Umbilical cord (tissue), 2 donors: Measurements from ENCODE around the gene CCDC7. TPM values are rescaled to one million over a fixed set of nuclear protein-coding genes. Genes with fewer than 3 reads are reported as not detected.
A peak's percentile ranks its signal among the peaks of the same experiment; 100 is the strongest.
"Not testable (repeated sequence)": the region's sequence is repeated elsewhere in the genome, so short reads cannot be mapped to it uniquely, and the experiment has no call there.

Experiments used
- DNase-seq: peaks from one replicate; pipeline ENCODE4 v3.0.0-alpha.2; 2015; ENCODE audit warnings: low spot score
- total RNA-seq: library from RNA; depleted of rRNA; stranded (reverse); fragments of >200 nt; gene quantifications from one replicate; pipeline ENCODE4 v1.2.3, GENCODE V29; 2014; ENCODE audit warnings: low replicate concordance; ENCODE audit not compliant: insufficient read depth

CCDC7 gene
- total RNA-seq, 1 donor from 2014 or later: 85.0 TPM

- DNase-seq: no peak
Measured at GRCh38 chr10:32687546-32687945, 241.6 kb downstream of the CCDC7 start.

DNA sequence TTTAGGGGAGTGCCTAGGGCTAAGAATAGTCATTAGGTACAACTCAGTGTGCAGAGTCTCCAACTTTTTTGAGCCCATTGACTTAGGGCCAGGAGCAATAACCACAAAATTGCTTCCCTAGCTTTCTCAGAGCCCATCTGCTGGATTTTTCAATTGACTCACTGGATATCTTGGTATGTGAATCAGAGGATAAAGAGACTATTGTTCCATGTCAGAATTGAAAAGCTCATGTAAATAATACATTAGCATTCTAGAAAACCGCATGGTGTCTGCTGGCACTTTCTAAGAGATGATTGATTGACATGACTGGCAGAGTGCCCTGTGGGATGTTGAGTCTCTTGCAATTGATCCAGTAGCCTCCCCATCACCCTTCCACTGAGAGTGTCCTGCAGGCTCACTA lies 246.2 kb downstream of the CCDC7 start:
- DNase-seq: no peak

GRCh38 chr10:32693441-32693979 lies 247.6 kb downstream of the CCDC7 start:
- DNase-seq: no peak

DNA sequence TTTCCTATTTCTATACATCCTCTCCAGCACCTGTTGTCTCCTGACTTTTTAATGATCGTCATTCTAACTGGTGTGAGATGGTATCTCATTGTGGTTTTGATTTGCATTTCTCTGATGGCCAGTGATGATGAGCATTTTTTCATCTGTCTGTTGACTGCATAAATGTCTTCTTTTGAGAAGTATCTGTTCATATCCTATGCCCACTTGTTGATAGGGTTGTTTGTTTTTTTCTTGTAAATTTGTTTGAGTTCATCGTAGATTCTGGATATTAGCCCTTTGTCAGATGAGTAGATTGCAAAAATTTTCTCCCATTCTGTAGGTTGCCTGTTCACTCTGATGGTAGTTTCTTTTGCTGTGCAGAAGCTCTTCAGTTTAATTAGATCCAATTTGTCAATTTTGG lies 253.7 kb downstream of the CCDC7 start:
- DNase-seq: not testable (repeated sequence)

GRCh38 chr10:32713560-32713959 lies 267.6 kb downstream of the CCDC7 start:
- no peak for DNase-seq

DNA sequence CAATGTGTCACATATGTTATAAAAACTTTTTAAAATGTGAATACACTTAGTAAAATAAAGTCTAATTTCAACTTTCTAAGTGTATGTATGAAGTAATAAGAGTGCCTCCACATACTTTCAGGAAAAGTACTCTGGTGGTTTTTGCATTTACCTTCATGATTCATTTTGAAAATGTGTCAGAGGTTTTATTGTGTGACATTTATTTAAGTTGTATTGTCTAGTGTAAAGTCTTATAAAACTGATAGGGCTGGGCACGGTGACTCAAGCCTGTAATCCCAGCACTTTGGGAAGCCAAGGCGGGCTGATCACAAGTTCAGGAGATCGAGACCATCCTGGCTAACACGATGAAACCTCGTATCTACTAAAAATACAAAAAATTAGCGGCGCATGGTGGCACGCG lies 285.6 kb downstream of the CCDC7 start:
- DNase-seq: no peak

- no peak for DNase-seq
Measured at GRCh38 chr10:32738958-32739357, 293.0 kb downstream of the CCDC7 start.

DNA sequence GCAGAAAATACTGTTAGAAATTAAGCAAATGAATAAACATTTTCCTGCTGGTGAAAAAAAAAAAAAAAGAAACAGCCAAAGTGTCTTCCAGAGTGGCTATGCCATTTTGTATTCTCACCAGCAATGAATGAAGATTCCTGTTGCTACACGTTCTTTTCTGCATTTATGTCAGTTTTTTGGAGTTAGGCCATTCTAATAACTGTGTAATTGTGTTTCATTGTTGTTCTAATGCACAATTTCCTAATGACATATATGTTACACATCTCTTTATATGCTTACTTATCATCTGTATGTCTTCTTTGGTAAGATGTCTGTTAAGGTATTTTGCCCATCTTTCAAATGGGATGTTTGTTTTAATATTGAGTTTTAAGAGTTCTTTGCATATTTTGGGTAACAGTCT lies 298.4 kb downstream of the CCDC7 start:
- no peak for DNase-seq

DNA sequence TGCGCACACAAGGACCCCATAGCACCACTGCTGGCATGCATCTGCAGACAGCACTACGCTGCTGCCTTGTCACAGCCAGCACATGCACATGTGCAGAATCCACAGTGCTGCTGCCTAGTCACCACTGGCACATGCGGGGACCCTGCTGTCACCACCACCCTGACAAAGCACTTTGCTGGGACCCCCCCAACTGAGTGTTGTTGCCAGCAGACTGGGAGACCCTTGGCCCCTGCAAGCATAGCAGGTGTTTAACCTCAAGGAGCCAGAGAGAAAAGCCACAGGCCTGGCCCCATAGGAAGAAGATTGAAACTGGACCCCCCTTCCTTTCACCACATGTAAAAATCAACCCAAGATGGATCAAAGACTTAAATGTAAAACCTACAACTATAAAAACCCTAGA lies 300.9 kb downstream of the CCDC7 start:
- DNase-seq: no peak

GRCh38 chr10:32751582-32751981 lies 305.6 kb downstream of the CCDC7 start:
- DNase-seq: no peak

DNA sequence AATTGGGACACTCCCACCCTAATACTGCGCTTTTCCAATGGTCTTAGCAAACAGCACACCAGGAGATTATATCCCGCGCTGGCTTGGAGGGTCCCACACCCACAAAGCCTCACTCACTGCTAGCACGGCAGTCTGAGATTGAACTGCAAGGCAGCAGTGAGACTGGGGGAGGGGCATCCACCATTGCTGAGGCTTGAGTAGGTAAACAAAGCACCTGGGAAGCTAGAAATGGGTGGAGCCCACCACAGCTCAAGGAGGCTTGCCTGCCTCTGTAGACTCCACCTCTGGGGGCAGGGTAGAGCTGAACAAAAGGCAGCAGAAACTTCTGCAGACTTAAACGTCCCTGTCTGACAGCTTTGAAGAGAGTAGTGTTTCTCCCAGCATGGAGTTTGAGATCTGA lies 309.0 kb downstream of the CCDC7 start:
- DNase-seq: not testable (repeated sequence)

GRCh38 chr10:32771217-32771616 lies 325.3 kb downstream of the CCDC7 start:
- DNase-seq: no peak

DNA sequence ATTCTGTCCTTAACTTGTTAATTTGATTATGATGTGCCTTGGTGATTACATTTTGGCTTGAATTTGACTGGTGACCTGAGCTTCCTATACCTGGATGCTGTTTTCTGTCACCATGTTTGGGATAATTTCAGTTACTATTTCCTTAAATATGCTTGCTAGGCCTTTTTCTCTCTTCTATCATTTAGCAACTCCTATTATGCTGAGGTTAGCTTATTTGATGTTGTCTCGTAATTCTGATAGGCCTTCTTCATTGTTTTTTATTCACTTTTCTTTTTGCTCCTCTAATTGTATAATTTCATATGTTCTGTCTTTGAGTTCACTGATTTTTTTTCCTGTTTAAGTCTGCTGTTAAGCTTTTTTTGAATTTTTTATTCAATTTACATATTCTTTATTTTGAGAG lies 327.2 kb downstream of the CCDC7 start:
- no peak for DNase-seq

GRCh38 chr10:32786968-32787367 lies 341.0 kb downstream of the CCDC7 start:
- DNase-seq: no peak

- no peak for DNase-seq
Measured at GRCh38 chr10:32787690-32788284, 341.8 kb downstream of the CCDC7 start.

DNA sequence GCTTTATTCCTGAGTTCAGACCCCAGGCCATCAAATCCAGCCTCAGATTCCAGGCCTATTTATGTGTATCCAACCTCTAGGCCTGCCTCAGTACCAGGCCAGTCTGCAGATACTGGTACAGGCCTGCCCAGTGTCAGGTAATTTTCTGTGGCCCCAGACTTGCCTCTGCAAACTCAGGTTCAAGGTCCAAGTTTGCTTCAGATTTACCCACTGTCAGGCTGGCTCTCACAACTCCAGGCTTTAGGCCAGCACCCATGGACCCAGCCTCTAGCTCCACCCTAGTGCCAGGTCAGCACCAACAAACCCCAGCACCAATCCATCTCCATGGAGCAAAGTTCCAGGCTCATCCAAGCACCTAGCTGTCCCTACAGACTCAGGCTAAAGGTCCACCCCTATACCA lies 342.4 kb downstream of the CCDC7 start:
- no peak for DNase-seq

- no peak for DNase-seq
Measured at GRCh38 chr10:32790483-32790882, 344.5 kb downstream of the CCDC7 start.

DNA sequence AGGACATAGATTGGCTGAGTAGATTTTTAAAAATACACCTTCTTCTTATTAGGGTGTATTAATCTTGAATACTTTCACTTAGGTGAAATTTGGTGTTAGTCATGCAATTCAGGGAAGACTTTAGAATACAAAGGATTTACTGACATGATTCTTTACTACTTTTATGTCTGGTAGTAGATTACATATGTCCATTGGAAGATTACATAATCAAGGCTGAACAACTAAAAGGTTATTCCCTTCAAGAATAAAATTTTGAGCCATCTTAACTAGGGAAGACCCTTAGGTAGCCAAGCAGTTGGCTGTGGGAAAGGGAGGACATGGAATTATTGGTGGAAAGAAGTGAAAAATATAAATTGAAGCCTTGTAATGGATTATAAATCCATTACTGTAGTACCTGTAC lies 347.1 kb downstream of the CCDC7 start:
- DNase-seq: no peak

DNA sequence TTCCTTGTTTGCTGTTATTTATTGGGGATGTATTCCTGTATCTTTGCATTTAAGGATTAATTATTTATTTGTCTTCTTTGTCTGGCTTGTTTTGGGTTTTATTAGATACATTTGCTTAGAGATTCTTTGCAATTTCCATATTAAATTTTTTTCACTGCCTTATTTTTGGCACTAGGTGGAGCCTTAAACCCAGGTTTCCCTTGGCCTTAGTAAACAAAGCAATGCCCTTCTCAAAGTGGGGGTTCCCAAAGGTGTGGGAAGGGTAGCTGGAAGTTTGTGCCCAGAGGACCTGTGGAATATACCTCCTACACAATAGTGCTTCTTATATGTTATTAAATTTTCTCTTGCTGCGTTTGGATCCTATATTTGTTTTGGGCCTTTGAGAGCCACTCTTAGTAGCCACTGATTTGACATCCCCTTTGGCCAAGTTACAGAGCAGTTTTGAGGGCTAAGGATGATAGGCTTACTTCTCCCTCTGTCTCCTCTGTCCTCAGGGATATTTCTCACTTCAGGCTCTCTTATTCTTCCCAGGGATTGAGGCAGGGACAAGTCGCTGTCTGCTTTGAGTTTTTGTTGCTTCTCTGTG lies 349.8 kb downstream of the CCDC7 start:
- DNase-seq: peak; percentile 21

GRCh38 chr10:32797393-32797792 lies 351.5 kb downstream of the CCDC7 start:
- not testable (repeated sequence) for DNase-seq

- DNase-seq: no peak
Measured at GRCh38 chr10:32846974-32847373, 401.0 kb downstream of the CCDC7 start.

DNA sequence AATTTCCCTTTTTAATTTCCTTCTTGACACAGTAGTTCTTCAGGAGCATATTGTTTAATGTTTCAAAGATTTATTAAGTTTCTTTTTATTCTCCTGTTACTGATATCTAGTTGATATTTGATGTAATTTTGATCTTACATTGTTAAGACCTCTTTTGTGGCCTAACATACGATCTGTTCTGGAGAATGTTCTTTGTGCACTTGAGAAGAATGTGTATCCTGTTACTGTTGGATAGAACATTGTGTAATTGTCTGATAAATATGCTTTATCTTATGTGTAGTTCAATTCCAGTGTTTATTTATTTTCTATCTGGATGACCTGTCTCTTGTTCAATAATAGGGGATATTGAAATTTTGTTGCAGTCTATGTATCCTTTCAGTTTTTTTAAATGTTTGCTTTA lies 405.4 kb downstream of the CCDC7 start:
- no peak for DNase-seq

DNA sequence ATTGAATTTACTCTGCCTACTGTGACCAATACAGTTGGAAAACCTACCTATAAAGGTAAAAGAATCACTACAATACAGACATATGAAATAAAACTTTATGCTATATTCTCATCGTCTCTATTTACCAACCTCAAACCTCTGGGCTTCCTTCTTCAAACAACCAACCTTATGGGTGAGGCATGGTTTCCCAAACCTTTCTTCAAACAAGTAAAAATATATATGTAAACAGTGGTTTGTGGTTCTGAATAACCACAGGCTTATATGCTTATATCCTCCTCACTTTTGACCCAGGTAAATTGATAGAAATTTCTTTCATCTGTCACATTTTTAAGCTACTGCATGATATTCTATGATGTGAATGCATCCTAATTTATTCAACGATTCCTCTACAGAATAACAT lies 408.5 kb downstream of the CCDC7 start:
- no peak for DNase-seq

- DNase-seq: no peak
Measured at GRCh38 chr10:32865170-32865569, 419.2 kb downstream of the CCDC7 start.
